ENCODE data around the gene MTURN.
"Not testable (repeated sequence)": the region's sequence is repeated elsewhere in the genome, so short reads cannot be mapped to it uniquely, and the experiment has no call there.

The MTURN gene

DNA sequence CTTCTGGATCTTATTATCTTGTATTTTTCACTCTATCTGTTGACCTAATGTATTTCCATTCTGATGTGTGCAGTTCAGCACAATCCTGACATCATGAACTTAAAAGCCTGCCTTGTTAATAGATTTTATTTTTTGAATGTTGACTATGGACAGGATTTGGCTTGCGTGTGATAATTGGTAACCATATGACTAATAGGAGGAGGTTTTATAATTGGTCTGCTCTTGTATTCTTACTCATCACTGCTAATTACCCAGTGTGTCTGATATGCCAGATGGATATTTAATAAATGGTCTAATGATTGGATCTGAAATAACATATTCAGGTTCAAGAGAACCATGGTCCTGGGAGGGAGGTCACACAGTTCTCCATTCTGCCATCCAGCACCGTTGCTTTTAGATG is 45.9 kb downstream of the MTURN start:
- DNase-seq (ENCODE audit: low spot score): no peak

DNA sequence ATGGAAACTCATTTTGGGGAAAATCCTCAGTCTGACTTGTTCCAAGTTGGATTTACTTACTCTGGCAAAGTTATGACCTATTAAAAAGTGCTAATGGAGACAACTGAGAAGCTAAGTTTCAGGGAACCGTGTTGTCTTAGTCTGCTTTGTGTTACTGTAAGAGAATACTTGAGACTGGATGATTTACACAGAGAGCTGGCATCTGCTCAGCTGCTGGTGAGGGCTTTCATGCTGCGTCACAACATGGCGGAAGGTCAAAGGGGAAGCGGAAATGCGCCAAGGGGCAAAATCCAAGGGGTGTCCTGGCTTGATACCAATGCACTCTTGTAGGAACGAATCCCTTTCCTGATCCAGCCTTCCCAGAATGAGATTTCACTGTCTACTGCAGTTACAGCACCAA is 46.4 kb downstream of the MTURN start:
- no peak for DNase-seq (ENCODE audit: low spot score)

- no peak for DNase-seq (ENCODE audit: low spot score)
Observed at GRCh38 chr7:30181736-30182522, 47.1 kb downstream of the MTURN start.

DNA sequence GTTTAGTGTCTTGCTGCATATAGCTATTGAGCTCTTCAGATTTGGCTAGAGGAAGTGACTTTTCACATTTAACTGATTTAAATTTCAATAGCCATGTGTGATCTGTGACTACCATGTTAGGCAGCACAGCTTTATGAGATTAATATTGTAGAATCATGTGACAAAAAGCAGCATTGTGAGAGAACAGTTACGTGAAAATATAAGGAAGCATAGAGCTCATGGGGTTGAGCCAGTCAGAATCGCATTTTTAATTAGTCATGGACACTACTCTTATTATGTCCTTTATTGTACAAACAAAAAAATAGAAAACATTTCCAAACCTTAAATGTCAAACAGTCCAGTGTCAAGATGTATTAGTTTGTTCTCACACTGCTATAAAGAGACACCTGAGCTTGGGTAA is 48.0 kb downstream of the MTURN start:
- DNase-seq (ENCODE audit: low spot score): no peak

GRCh38 chr7:30183749-30184369 is 49.1 kb downstream of the MTURN start:
- DNase-seq (ENCODE audit: low spot score): no peak

- DNase-seq (ENCODE audit: low spot score): no peak
Observed at GRCh38 chr7:30184791-30185487, 50.2 kb downstream of the MTURN start.

DNA sequence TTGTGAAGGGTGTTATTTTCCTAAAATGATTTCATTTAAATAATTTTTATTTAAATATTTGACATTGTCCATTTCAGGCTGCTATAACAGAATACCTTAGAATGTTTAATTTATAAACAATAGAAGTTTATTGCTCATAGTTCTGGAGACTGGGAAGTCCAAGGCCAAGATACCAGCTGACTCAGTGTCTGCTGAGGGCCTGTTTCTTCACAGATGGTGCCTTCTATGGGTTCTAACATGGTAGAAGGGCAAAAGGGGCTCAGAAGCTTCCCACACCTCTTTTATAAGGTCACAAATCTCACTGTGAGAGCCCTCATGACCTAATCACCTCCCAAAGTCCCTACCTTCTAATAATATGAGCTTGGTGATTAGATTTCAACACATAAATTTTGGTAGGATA is 50.7 kb downstream of the MTURN start:
- no peak for DNase-seq (ENCODE audit: low spot score)

- no peak for DNase-seq (ENCODE audit: low spot score)
Observed at GRCh38 chr7:30186725-30187124, 51.9 kb downstream of the MTURN start.

DNA sequence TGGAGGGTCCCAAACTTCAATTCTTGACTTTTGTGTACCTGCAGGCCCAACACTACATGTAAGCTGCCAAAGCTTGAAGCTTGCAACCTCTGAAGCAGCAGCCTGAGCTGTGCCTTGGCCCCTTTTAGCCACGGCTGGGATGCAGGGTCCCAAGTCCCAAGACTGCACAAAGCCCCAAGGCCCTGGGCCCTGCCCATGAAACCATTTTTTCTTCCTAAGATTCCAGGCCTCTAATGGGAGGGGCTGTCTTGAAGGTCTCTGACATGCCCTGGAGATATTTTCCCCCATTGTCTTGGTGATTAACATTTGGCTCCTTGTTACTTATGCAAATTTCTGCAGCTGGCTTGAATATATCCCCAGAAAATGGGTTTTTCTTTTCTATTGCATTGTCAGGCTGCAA is 52.7 kb downstream of the MTURN start:
- no peak for DNase-seq (ENCODE audit: low spot score)

- not testable (repeated sequence) for DNase-seq (ENCODE audit: low spot score)
Observed at GRCh38 chr7:30188381-30188780, 53.6 kb downstream of the MTURN start.

DNA sequence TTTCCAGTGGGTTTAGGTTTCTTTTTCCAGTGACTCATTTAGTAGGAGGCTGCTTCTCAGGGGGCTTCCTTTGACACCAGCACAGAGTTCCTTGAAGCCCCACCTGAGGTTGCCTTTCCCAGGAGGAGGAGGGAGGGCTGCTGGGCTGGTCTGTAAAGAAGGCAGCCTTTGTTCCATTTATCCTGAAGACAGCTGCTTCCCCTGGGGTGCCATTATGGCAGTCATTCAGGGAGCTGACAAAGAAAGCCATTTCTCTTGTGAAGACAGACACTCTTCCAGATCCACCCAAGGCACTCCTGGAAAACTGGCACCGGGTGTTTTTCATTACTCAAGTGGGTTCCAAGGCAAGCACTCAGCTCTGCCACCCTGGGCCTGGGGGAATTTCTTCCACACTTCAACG is 54.0 kb downstream of the MTURN start:
- no peak for DNase-seq (ENCODE audit: low spot score)

GRCh38 chr7:30191809-30192208 is 57.0 kb downstream of the MTURN start:
- DNase-seq (ENCODE audit: low spot score): no peak

GRCh38 chr7:30193336-30193943 is 58.7 kb downstream of the MTURN start:
- no peak for DNase-seq (ENCODE audit: low spot score)

- no peak for DNase-seq (ENCODE audit: low spot score)
Observed at GRCh38 chr7:30196408-30196807, 61.6 kb downstream of the MTURN start.

DNA sequence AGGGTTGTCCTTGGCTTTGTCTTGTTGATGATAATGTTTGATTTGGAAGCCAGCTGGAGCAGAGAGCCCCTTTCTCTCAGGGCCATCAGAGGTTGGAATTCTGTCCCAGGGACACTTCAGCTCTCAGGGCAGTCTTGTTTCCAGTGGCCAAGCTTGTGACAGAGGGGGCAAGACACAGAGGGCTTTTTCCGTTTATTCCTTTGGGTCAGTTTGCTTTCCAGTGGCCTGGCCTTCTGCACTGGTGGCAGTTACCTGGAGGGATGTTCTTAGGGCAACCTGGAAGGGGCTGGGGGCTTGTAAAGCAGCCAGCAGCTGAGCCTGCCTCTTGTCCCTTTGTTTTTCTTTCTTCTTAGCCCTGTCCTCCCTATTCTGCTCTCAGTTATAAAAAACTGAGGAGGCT is 62.7 kb downstream of the MTURN start:
- DNase-seq (ENCODE audit: low spot score): no peak

GRCh38 chr7:30199271-30199670 is 64.5 kb downstream of the MTURN start:
- no peak for DNase-seq (ENCODE audit: low spot score)

GRCh38 chr7:30200591-30200990 is 65.8 kb downstream of the MTURN start:
- no peak for DNase-seq (ENCODE audit: low spot score)

- DNase-seq (ENCODE audit: low spot score): no peak
Observed at GRCh38 chr7:30201161-30201666, 66.4 kb downstream of the MTURN start.

DNA sequence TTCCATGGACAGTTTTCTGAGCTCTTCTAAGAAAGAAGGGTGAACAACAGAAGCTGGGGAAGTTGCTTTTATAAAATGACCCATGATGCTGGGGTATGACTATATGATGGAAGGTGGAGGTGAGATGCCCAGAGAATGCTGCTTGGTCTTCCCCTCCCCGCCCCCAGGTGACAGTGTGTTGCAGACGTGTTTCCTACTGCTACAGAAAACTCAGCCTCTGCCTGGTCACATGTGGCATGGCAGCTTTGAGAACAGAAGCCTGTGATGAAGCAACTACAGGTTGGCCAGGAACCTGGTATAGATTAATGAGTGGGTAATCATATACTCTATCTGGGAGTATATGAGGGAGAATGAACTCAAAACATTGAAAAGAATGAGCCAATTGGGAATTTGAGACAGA is 67.1 kb downstream of the MTURN start:
- DNase-seq (ENCODE audit: low spot score): no peak

DNA sequence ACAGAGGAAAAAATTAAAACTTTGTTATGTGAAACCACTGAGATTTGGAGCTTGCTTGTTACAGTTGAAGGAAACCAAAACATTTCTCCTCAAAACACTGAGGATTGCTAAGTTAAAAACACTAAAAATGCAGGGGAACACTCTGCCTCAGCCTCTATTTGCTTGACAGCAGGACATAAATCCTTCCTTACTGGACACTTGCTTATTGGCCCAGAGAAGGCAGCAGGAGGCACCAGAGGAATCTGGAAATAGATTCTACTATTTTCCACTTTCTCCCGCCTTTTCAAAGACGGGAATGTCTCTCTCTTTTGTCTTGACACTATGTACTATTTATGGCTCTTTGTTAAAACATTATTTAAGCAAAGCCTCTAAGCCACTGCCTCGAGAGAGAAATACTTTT is 67.9 kb downstream of the MTURN start:
- DNase-seq (ENCODE audit: low spot score): no peak

GRCh38 chr7:30206491-30206890 is 71.7 kb downstream of the MTURN start:
- DNase-seq (ENCODE audit: low spot score): no peak

DNA sequence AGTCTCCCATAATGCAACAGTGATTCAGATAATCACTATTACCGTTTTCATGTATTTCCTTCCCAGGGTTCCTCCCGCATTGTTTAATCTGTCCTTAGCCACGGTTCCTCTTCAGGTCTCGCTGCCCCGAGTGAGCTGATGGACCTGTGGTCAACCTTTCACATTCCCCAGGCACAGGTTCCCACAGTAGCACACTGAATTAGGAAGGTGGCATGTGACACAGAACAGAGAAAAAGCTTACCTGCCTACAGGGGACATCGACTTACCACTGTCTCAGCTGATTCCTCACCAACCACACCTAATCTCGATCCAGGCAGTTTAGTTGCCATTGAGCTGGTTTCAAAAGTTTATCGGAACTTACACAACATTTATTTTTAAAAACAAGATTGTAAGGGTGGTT is 72.2 kb downstream of the MTURN start:
- DNase-seq (ENCODE audit: low spot score): no peak

- DNase-seq (ENCODE audit: low spot score): no peak
Observed at GRCh38 chr7:30207376-30207775, 72.6 kb downstream of the MTURN start.

Data from left forelimb (tissue), 1 donor.